ENCODE results near the gene PRSS27. TPM values are rescaled to one million over a fixed set of nuclear protein-coding genes. Genes with fewer than 3 reads are reported as not detected.
"Not testable (repeated sequence)": the region's sequence is repeated elsewhere in the genome, so short reads cannot be mapped to it uniquely, and the experiment has no call there.

PRSS27 gene
- polyA plus RNA-seq, 2 donors = 500 to 620 TPM

DNA sequence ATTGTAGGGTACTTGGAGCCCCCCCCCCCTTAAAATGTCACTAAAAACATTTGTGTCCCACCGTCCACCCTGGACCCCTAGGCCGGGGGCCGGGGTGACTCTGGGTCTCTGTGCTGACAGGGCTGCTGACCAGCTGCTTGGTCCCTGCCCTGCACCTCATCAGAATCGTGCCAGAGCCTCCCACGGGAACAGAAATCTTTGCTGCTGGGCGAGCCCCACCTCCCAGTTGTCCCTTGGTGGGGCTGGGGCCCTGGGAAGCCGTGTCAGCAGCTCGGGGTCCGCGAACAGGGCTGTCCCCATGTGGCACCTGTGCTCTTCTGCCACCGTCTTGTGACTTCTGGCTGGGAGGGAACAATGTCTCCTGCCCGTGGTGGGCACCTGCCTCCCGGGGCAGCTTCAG, 19.2 kb downstream of the PRSS27 start:
- no peak overlapping the region for H3K4me3 ChIP-seq (ENCODE audit: low read depth in 1 of 2, low read length in 2 of 2)
- 86 to 89% methylated on average over 13 of the region's 13 CpGs for WGBS, 2 donors
- H3K27me3 ChIP-seq (ENCODE audit: control insufficient read depth in 1 of 2, insufficient read depth in 2 of 2, low read length in 2 of 2) = no peaks in the 10 kb centered on the region
- no peaks in the 10 kb centered on the region for H3K9me3 ChIP-seq (ENCODE audit: control insufficient read depth in 2 of 2, insufficient read depth in 1 of 2, low read depth in 1 of 2, low read length in 1 of 2)
- no peak overlapping the region for H3K27ac ChIP-seq (ENCODE audit: low read depth in 2 of 2, low read length in 1 of 2)
- peaks cover 5 to 73% of the 10 kb centered on the region in 2 donors for H3K36me3 ChIP-seq (ENCODE audit: control insufficient read depth in 2 of 2, insufficient read depth in 2 of 2, low read length in 1 of 2)
- H3K4me1 ChIP-seq (ENCODE audit: control insufficient read depth in 2 of 2, insufficient read depth in 2 of 2, low read length in 1 of 2) = no peaks in the 10 kb centered on the region

DNA sequence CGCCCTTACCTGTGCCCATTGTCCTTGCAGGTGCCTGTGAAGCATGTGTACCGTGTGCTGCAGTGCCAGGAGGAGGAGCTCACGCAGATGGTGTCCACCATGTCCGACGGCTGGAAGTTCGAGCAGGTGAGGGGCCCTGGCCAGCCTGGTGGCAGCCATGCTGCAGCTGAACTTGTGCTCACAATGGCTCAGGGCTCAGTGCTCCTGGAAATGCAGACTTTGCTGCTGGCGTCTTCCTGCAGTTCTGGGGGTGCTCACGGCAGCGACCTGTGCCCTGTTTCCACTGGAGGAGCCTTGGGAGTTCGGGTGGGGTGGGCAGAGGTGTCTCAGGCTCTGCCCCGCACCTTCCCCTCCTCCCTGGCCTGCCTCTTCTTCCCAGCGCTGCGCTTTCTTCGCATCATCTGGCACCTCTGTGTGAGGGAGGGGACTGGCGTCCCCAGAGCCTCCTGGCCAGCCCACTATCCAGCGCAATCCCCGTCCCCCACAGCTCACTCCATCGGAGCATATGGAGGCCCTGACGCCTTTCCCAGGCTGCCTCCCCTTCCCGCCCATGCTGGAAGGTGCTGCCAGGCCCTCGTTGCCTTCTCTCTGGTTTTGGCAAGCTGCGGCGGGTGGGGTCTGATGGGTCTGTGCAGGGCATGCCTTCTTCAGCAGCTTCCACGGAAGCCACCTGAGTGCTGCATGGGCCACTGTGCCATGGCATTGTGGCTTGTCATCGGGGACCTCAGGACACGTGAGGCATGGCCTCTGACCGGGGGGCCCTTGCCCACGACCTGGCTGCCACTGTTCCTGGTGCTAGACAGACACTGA, 20.0 kb downstream of the PRSS27 start:
- H3K27me3 ChIP-seq (ENCODE audit: control insufficient read depth in 1 of 2, insufficient read depth in 2 of 2, low read length in 2 of 2) = no peaks in the 10 kb centered on the region
- peaks cover 5 to 66% of the 10 kb centered on the region in 2 donors for H3K36me3 ChIP-seq (ENCODE audit: control insufficient read depth in 2 of 2, insufficient read depth in 2 of 2, low read length in 1 of 2)
- no peaks in the 10 kb centered on the region for H3K4me1 ChIP-seq (ENCODE audit: control insufficient read depth in 2 of 2, insufficient read depth in 2 of 2, low read length in 1 of 2)
- no peaks in the 10 kb centered on the region for H3K9me3 ChIP-seq (ENCODE audit: control insufficient read depth in 2 of 2, insufficient read depth in 1 of 2, low read depth in 1 of 2, low read length in 1 of 2)
- H3K27ac ChIP-seq (ENCODE audit: low read depth in 2 of 2, low read length in 1 of 2) = no peak overlapping the region
- H3K4me3 ChIP-seq (ENCODE audit: low read depth in 1 of 2, low read length in 2 of 2) = no peak overlapping the region
- WGBS, 2 donors = 86 to 87% methylated on average over 28 of the region's 28 CpGs

DNA sequence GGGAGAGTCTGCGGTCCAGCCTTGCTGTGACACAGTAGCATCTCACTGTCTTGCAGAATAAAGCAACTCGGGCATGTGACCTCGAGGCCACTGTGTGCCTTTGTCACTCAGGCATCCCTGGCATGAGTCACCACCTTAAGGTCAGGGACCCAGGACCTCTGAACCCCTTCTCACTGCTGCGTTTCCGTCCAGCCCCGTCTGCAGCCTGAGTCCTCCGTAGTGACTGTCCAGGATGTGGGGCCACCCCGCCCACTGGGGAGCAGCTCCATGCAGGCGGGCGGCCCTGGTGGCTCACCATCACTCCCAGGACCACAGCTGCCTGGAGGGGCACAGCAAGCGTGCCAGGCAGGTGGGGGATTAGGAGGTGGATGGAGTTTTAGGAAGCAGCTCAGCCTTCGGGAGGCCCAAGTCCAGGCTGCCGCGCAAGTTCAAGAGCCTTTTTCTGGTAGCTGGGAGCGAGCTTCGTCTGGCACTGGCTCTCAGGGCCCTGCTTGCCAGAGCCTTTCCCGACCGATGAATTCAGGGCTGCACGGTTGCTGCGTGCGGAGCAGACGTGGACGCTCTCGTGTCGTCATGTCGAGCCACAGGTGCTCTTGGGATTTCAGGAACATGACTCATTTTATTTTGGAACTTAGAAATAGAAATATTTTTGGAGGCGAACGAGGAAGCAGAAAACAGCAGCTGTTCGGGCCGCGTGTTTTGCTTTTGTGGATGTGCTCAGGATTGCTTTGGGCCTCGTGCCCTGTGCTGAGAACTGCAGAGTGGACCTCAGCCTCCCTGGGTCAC, 20.9 kb downstream of the PRSS27 start:
- Histone ChIP-seq H3K27me3 (ENCODE audit: control insufficient read depth in 1 of 2, insufficient read depth in 2 of 2, low read length in 2 of 2) (no peaks in the 10 kb centered on the region), H3K4me1 (ENCODE audit: control insufficient read depth in 2 of 2, insufficient read depth in 2 of 2, low read length in 1 of 2) (no peaks in the 10 kb centered on the region), H3K27ac (ENCODE audit: low read depth in 2 of 2, low read length in 1 of 2) (no peak overlapping the region), H3K4me3 (ENCODE audit: low read depth in 1 of 2, low read length in 2 of 2) (no peak overlapping the region), H3K36me3 (ENCODE audit: control insufficient read depth in 2 of 2, insufficient read depth in 2 of 2, low read length in 1 of 2) (peaks cover 5 to 60% of the 10 kb centered on the region in 2 donors), H3K9me3 (ENCODE audit: control insufficient read depth in 2 of 2, insufficient read depth in 1 of 2, low read depth in 1 of 2, low read length in 1 of 2) (no peaks in the 10 kb centered on the region)
- WGBS, 2 donors = 88% methylated on average over 32 of the region's 32 CpGs

DNA sequence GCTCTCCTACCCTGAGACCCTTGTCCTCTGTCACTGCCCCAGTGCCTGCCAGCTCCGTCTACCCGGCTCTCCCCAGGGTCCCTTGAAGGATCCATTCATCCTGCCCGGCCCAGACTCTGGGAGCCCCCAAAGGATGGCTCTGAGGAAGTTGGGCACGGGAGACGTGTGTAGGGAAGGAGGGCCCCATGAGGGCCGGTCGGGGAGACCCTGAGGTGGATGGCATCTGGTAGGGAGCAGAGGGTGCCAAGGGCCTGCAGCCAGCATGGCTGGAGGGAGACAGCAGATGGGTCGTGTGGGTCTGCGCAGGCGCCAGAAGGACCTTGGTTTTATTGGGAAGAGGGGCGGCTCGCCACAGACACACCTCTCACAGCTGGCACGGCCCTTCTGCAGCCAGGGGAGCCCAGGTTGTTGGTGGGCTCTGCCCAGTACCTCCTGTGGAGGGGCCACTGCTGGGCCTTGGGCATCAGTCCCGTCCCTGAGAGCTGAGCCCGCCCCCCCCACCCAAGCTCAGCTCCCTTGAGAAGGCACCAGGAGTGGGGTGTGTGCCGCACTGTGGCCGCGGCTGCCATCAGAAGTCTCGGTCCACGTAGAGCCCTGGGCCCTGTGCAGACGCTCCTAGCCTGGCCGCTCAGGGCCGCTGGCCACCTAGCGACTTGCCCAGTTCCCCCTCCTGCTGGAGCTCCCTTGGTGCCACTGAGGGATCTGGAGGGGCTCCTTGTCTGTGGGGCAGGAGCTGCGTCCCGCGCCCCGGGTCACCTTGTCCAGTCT, 21.7 kb downstream of the PRSS27 start:
- Histone ChIP-seq H3K36me3 (ENCODE audit: control insufficient read depth in 2 of 2, insufficient read depth in 2 of 2, low read length in 1 of 2) (peaks cover 5 to 56% of the 10 kb centered on the region in 2 donors), H3K4me3 (ENCODE audit: low read depth in 1 of 2, low read length in 2 of 2) (no peak overlapping the region), H3K9me3 (ENCODE audit: control insufficient read depth in 2 of 2, insufficient read depth in 1 of 2, low read depth in 1 of 2, low read length in 1 of 2) (no peaks in the 10 kb centered on the region), H3K27ac (ENCODE audit: low read depth in 2 of 2, low read length in 1 of 2) (no peak overlapping the region), H3K27me3 (ENCODE audit: control insufficient read depth in 1 of 2, insufficient read depth in 2 of 2, low read length in 2 of 2) (no peaks in the 10 kb centered on the region), H3K4me1 (ENCODE audit: control insufficient read depth in 2 of 2, insufficient read depth in 2 of 2, low read length in 1 of 2) (peaks cover 0 to 3% of the 10 kb centered on the region in 2 donors)
- WGBS, 2 donors = 93 to 94% methylated on average over 26 to 28 of the region's 28 CpGs

DNA sequence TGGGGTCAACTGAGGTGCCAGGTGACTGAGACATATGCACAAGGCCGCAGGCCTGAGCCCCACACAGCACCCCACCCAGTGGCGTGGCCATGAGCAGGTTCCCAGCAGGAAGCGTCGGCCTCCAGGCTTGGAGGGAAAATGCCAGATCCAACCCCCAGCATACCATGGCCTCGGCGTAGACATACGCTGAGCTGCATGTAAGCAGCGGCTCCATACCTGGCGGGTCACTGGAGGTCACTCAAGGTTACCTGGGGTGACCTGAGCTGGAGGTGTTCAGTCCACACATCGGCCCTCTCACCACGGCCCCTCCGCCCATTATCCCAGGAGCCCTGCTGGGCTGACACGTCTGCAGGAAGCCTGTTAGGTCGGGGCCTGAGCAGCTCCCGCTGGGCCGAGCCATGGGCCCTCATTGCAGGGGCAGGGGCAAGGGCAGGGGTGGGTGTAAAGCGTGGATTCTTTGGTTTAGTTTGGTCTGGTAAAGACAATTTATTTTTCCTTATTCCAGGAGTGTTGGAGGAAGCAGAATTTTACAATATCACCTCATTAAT, 22.5 kb downstream of the PRSS27 start:
- 92 to 94% methylated on average over 17 of the region's 17 CpGs for WGBS, 2 donors
- no peak overlapping the region for H3K4me3 ChIP-seq (ENCODE audit: low read depth in 1 of 2, low read length in 2 of 2)
- H3K27me3 ChIP-seq (ENCODE audit: control insufficient read depth in 1 of 2, insufficient read depth in 2 of 2, low read length in 2 of 2) = no peaks in the 10 kb centered on the region
- peaks cover 5 to 48% of the 10 kb centered on the region in 2 donors for H3K36me3 ChIP-seq (ENCODE audit: control insufficient read depth in 2 of 2, insufficient read depth in 2 of 2, low read length in 1 of 2)
- H3K9me3 ChIP-seq (ENCODE audit: control insufficient read depth in 2 of 2, insufficient read depth in 1 of 2, low read depth in 1 of 2, low read length in 1 of 2) = no peaks in the 10 kb centered on the region
- no peak overlapping the region for H3K27ac ChIP-seq (ENCODE audit: low read depth in 2 of 2, low read length in 1 of 2)
- H3K4me1 ChIP-seq (ENCODE audit: control insufficient read depth in 2 of 2, insufficient read depth in 2 of 2, low read length in 1 of 2) = peaks cover 0 to 3% of the 10 kb centered on the region in 2 donors

DNA sequence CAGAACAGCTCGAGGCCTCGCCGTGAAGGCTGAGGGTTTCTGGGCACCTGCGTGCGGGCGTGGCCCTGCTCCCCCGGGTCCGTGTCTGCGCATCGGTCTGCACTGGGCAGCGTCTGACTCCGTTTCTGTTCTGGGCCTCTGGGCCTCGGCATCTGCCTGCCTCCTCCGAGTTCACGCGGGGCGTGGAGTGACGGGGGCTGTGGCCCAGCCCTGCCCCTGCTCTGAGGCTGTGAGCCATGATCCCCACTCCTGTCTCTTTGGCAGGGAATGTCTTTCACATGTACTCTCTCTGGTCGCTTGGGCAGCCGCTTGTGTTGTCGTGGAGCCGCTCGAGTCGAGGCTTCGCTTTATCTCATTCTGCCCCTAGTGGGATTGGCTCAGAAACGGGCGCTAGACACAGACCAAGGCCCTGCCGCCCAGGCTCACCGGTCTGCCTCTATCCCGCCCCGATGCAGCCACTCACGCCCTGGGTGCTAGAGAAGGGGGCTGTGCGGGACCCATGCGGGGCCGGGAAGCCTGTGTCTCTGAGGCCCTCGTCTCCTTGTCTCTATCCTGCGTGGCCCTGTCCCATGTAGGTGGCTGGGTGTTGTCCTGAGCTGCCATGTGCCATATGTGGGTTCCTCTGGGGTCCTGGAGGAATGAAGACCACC, 23.3 kb downstream of the PRSS27 start:
- H3K27ac ChIP-seq (ENCODE audit: low read depth in 2 of 2, low read length in 1 of 2); H3K4me3 ChIP-seq (ENCODE audit: low read depth in 1 of 2, low read length in 2 of 2); H3K27me3 ChIP-seq (ENCODE audit: control insufficient read depth in 1 of 2, insufficient read depth in 2 of 2, low read length in 2 of 2); H3K4me1 ChIP-seq (ENCODE audit: control insufficient read depth in 2 of 2, insufficient read depth in 2 of 2, low read length in 1 of 2); H3K9me3 ChIP-seq (ENCODE audit: control insufficient read depth in 2 of 2, insufficient read depth in 1 of 2, low read depth in 1 of 2, low read length in 1 of 2): not testable (repeated sequence)
- peaks cover 5 to 48% of the 10 kb centered on the region in 2 donors for H3K36me3 ChIP-seq (ENCODE audit: control insufficient read depth in 2 of 2, insufficient read depth in 2 of 2, low read length in 1 of 2)
- 94% methylated on average over 28 to 34 of the region's 37 CpGs for WGBS, 2 donors

DNA sequence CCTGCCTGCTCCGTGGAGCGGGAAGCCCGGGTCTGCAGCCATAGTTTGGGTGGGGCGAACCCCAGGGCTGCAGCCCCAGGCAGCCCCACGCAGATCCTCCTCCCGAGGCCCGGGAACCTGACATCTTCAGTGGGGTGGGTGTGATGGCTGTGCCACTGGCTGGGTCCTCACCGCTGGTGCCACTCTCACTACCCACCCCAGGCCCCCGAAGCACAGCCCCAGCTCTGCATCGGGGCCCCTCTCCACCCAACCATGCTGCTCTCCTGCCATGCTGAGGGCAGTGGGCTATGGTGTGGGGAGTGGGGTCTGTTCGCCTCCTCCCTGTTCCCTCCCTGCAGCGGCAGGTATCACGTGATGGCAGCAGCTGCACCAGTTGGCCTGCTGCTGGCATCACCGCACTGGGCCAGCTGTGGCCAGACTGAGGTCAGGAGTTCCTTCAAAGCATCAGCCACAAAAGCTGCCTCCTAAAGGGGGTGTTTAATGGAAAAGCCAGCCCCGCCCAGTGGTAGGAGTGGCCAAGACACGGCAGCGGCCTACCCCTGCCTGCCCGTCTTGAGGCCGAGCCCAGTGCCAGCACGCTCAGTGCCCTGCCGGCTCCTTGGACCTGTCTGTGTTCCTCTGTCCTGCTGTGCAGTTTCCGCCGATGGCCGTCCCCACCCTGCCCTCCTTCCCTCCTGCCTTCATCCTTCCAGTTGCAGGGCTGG, 26.9 kb downstream of the PRSS27 start:
- 77 to 87% methylated on average over 24 of the region's 24 CpGs for WGBS, 2 donors
- H3K27me3 ChIP-seq (ENCODE audit: control insufficient read depth in 1 of 2, insufficient read depth in 2 of 2, low read length in 2 of 2) = no peaks in the 10 kb centered on the region

DNA sequence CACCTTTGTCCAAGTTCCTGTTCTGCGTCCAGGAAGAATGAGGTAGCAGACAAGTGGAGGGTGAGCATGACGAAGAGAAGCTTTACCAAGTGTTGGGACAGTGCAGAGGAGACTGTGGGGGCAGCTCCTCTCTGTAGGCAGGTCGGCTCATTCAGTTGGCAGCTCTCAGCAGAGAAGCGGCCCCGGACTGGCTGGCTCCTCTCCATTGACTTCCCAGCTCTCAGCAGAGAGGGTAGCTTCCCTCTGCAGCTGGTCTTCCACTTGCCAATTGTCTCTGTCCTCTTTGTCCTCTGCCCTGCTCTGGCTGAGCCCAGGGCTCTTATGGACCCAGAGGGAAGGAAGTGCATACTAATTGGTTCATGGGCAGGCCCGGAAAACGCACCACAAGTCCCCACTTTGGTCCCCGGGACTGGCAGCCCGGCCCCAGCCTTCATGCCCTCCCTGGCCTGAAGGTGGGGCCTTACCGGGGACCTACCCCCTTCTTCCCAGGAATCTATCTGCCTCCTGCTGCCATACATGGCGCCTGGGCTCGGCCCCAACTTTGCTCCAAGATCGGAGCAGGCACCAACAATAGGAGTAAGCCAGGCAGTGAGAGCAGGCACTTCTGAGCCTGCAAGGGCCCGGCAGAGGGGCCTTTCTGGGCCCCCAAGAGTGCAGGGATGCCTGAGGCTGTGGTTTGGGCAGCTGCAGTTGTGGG, 27.6 kb downstream of the PRSS27 start:
- Histone ChIP-seq H3K27me3 (ENCODE audit: control insufficient read depth in 1 of 2, insufficient read depth in 2 of 2, low read length in 2 of 2) (no peaks in the 10 kb centered on the region), H3K4me1 (ENCODE audit: control insufficient read depth in 2 of 2, insufficient read depth in 2 of 2, low read length in 1 of 2) (peaks cover 3 to 7% of the 10 kb centered on the region in 2 donors), H3K27ac (ENCODE audit: low read depth in 2 of 2, low read length in 1 of 2) (no peak overlapping the region), H3K36me3 (ENCODE audit: control insufficient read depth in 2 of 2, insufficient read depth in 2 of 2, low read length in 1 of 2) (peaks cover 0 to 33% of the 10 kb centered on the region in 2 donors), H3K9me3 (ENCODE audit: control insufficient read depth in 2 of 2, insufficient read depth in 1 of 2, low read depth in 1 of 2, low read length in 1 of 2) (no peaks in the 10 kb centered on the region), H3K4me3 (ENCODE audit: low read depth in 1 of 2, low read length in 2 of 2) (no peak overlapping the region)
- WGBS, 2 donors = 71 to 78% methylated on average over 14 of the region's 14 CpGs

More for the DNA sequence above, 26.9 kb downstream of the PRSS27 start:
- H3K36me3 ChIP-seq (ENCODE audit: control insufficient read depth in 2 of 2, insufficient read depth in 2 of 2, low read length in 1 of 2) = peaks cover 3 to 34% of the 10 kb centered on the region in 2 donors
- H3K4me3 ChIP-seq (ENCODE audit: low read depth in 1 of 2, low read length in 2 of 2) = no peak overlapping the region
- no peaks in the 10 kb centered on the region for H3K9me3 ChIP-seq (ENCODE audit: control insufficient read depth in 2 of 2, insufficient read depth in 1 of 2, low read depth in 1 of 2, low read length in 1 of 2)
- H3K27ac ChIP-seq (ENCODE audit: low read depth in 2 of 2, low read length in 1 of 2) = no peak overlapping the region
- H3K4me1 ChIP-seq (ENCODE audit: control insufficient read depth in 2 of 2, insufficient read depth in 2 of 2, low read length in 1 of 2) = peaks cover 3 to 5% of the 10 kb centered on the region in 2 donors
